HG02759 (cell line): ENCODE measurements around the gene LRRC25.
"Not testable (repeated sequence)": the region's sequence is repeated elsewhere in the genome, so short reads cannot be mapped to it uniquely, and the experiment has no call there.

ENCODE experiments used
- ATAC-seq: cut with Tn5 transposase; IDR thresholded peaks from one replicate; pipeline ENCODE4 v1.9.1; 2021; ENCODE audit warnings: mild to moderate bottlenecking, moderate library complexity; ENCODE audit not compliant: unreplicated experiment

Gene LRRC25

DNA sequence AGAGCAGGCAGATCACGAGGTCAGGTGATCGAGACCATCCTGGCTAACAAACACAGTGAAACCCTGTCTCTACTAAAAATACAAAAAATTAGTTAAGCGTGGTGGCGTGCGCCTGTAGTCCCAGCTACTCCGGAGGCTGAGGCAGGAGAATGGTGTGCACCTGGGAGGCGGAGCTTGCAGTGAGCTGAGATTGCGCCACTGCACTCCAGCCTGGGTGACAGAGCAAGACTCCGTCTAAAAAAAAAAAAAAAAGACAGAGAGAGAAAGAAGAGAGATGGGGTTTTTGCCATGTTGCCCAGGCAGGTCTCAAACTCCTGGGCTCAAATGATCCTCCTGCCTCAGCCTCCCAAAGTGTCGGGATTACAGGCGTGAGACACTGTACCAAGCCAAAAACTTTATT, 8.3 kb upstream of the LRRC25 start:
- ATAC-seq: not testable (repeated sequence)

- not testable (repeated sequence) for ATAC-seq
Measured at GRCh38 chr19:18402455-18403248, 5.2 kb upstream of the LRRC25 start.

GRCh38 chr19:18401580-18402112, 4.2 kb upstream of the LRRC25 start:
- ATAC-seq: peak; percentile 60

DNA sequence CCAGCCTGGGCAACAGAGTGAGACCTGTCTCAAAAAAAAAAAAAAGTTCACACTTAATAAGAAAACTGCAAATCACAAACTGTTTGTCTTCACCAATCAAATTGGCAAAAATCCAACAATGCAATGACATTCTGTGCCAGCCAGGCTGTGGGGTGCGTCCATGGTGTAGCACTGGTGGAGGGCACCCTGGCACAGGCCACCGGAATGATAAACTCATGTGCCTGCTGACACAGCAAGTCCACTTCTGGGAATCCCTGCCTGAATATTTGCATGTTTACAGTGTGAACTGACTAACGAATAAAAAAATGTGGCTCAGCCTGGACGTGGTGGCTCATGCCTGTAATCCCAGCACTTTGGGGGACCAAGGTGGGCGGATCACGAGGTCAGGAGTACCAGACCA, 1.6 kb upstream of the LRRC25 start:
- no peak for ATAC-seq

DNA sequence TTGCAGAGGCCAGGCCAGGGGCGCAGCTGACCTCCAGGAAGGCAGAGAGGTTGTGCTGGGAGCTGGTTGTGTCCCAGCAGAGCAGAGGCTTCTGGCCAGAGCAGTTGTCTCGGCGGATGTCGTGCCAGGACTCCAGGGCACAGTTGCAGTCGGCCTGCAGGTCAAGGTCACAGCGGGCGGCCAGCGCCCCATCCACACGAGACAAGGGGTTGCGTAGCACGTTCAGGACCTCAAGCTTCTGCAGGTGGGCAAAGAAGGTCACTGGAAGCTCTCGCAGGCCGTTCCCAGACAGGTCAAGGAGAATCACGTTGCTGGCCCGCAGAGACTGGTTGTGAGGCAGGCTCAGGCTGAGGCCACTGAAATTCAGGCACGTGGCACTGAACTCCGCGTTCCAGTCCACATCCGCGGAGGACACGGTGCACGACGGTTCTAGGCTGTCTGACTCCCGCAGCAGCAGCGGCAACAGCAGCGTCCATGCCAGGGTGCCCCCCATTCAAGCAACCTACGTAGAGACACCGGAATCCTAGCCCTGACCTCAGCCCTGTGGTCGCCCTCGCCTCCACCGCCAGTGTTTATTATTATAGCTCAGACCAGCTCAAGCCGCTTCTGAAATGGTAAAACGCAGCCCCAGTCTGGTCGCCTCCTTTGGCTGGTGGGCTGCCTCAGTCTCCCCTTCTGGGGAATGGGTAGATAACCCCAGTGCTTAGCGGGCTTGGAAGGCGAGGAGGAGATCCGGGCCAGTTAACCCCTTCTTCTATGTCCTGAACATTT, 766 bp downstream of the LRRC25 start:
- ATAC-seq: no peak

DNA sequence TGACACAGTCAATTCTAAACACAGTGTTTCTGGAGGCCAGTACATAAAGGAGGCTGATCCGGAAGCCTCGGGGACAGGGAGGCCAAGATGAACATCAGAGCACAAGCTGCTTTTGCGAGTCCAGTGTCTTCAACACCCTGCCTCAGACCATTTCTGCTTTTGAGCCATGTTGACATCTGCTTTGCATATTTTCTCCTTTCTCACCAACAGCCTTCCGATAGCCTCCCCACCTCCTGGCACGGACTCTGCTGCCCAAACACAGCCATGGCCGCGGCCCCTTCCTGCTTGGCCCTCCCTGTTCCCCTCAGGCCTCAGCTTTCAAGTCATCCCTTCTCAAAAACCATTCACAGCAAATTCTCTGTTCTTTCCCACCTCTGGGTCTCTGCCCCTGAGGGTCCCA, 3.6 kb downstream of the LRRC25 start:
- no peak for ATAC-seq

DNA sequence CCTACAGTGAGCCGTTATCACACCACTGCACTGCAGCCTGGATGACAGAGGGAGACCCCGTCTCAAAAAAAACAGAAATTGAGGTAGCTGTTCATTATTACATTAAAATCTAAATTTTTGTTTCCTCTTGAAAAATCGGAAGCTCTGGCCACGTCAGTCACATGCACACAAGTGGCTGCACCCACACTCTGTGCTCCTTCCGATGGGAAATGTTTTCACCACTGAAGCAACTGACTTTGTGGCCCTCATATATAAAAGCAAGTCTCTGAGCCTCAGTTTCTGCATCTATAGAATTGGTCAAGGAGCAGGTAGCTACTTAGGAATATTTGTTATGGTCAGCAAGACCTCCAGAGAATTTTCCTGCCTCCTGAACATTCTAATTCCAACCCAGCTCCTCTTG, 4.5 kb downstream of the LRRC25 start:
- ATAC-seq: no peak

DNA sequence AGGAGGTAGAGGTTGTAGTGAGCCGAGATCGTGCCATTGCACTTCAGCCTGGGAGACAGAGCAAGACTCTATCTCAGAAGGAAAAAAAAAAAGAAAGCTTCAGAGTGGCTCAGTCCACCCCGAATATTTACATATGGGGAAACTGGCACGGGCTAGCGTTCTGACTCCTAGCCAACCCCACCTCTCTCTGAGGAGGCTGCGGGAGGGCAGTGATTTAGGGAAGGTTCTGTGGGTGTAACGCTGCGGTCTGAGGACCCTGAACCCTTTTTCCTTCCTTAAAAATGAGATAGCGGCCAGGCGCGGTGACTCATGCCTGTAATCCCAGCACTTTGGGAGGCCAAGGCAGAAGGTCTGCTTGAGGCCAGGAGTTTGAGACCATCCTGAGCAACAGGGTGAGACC, 5.0 kb downstream of the LRRC25 start:
- no peak for ATAC-seq

DNA sequence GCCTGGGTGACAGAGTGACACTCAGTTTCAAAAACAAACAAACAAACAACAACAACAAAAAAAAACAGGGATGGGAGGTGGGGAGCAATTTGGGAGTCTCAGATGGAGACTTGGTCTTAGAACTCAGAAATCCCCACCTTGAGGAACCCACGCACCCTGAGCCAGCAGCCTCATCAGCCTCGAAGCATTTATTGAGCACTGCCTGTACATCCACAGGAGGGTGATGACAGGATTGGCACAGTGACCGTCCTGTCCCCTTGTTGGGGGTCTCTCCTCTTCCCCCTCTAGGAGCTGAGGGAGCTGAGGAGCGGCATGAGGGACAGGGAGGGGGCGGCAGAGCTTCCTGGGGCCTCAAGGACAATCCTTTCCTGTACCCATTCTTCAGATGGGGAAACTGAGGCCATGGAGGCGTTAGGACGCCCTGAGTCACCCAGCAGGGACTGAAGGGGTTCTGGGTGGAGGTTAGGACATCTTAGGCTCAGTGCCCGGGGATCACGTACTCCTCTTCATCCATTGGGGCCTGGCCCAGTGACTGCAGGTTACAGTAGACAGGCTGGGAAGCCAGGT, 5.8 kb downstream of the LRRC25 start:
- no peak for ATAC-seq

DNA sequence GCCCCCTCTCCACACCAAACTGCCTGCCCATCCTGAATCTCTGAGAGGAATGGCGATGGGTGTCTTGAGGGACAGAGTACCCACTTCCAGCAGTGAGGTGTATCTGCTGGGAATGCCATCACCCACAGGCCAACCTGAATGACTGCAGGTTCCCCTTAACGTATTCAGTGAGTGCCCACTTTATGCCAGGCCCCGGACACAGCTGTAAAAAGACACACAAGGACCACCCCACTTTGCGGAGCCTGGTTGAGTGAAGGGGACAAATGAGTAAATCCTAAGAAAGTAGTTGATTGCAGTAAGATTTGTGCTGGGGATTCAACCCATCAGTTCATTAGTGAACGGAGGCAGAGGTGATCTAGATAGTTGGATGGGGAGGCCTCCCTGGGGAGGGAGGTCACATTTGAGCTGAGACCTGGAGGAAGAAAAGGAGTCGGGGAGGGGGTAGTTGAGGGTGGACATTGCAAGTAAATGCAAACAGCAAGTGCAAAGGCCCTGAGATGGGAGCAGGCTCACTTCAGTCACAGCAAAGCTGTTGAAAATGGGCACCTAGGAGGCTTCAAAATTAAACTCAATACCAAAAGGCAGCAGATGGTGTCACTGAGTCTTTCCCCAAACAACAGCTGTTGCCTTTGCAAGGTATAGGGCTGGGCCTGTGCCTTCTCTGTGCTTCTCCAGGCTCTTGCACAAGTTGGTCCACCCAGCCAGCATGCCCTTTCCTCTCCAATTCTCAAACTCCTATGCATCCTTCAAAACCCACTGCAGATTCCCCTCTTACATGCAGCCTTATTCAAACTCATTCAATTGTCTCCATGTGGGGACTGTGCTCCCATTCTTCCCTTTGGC, 7.1 kb downstream of the LRRC25 start:
- ATAC-seq: no peak

DNA sequence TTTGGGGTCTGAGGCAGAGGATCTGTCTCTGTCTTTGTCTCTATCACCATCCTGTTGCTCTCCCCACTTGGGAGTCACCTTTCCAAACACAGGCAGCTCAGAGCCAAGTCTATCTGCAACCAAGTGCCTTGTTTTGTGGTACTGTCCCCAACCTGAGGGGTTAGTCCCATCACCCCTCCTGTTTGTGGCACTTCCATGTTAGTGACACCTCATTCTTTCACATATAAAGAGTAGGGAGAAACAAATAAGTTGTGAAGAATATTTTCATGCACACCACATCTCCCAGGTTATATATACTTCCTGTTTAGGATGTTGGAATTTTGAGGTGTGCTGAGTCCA, 7.7 kb downstream of the LRRC25 start:
- no peak for ATAC-seq

- no peak for ATAC-seq
Measured at GRCh38 chr19:18388960-18389725, 8.3 kb downstream of the LRRC25 start.

- ATAC-seq: peak; percentile 79
Measured at GRCh38 chr19:18388100-18388959, 9.1 kb downstream of the LRRC25 start.

DNA sequence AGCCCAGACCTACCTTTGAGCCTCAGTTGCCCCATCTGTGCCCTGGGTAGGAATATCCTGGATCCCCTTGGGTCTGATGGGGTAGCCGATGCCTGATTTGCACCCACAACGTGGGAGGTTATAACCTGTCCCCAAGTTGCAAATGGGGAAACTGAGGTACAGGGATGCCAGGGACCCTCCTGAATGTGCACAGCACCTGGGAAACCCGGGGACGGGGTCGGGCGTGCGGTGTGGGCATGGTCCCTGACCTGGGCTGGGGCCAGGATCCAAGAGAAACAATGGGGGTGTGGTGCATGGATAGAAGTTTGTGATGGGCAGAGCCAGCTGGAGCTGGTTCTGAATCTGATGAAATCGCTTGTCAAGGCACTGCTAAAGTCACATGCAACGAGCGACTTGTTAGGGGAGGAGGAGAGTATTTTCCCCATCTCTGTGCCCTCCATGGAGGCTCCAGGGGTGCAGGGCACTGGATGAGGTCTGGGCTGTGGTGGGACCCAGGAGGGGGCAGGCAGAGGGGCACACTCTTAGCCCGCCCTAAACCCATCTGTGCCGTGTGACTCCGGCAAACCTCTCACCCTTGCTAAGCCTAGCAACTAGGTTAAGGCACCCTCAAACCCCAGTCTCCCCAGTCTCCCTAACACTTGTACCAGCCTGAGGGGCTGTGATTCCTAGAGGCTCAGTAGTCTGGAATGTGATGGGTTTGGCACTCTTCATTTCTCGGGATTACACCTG, 10.7 kb downstream of the LRRC25 start:
- ATAC-seq: no peak

GRCh38 chr19:18385675-18386542, 11.5 kb downstream of the LRRC25 start, which contains the start of gene GDF15:
TSS of gene GDF15 (plus strand) at chr19:18386158. CDS start at chr19:18386190, 32 bp downstream.
- no peak for ATAC-seq

GRCh38 chr19:18385359-18385674, 12.1 kb downstream of the LRRC25 start:
- ATAC-seq: no peak

DNA sequence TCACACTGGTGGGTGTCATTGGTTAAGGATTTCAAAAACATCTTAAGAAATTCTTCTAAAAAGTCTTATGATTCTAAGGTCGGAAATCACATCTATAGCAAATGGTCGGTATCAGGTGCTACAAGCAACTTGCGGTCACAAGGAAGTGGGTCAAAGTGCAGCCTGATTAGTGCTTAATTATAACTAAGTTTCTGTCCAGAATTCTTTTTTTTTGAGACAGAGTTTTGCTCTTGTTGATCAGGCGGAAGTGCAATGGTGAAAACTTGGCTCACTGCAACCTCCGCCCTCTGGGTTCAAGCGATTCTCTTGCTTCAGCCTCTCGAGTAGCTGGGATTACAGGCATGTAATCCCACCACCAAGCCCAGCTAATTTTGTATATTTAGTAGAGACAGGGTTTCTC, 12.6 kb downstream of the LRRC25 start:
- no peak for ATAC-seq

GRCh38 chr19:18383622-18384021, 13.8 kb downstream of the LRRC25 start:
- ATAC-seq: not testable (repeated sequence)
